Type B pancreatic cell (in vitro differentiated cells): ENCODE measurements around the gene MAP3K8. TPM values are rescaled to one million over a fixed set of nuclear protein-coding genes. Genes with fewer than 3 reads are reported as not detected.

Experiments used
- DNase-seq: peaks from one replicate; pipeline ENCODE4 v3.0.0; 2021; ENCODE audit warnings: mixed read lengths; ENCODE audit not compliant: unreplicated experiment; ENCODE audit errors: extremely low spot score
- H3K27ac Mint-ChIP-seq: 2 replicates; pipeline ENCODE4 v1.8.0; 2021; ENCODE audit warnings: mild to moderate bottlenecking, mixed read lengths
- H3K27me3 Mint-ChIP-seq: 2 replicates; pipeline ENCODE4 v1.8.0; 2021; ENCODE audit warnings: mixed read lengths
- H3K36me3 Mint-ChIP-seq: 2 replicates; pipeline ENCODE4 v1.8.0; 2021; ENCODE audit warnings: mixed read lengths
- H3K4me1 Mint-ChIP-seq: one replicate; pipeline ENCODE4 v1.8.0; 2021; ENCODE audit warnings: mixed read lengths; ENCODE audit not compliant: unreplicated experiment
- H3K4me3 Mint-ChIP-seq: 2 replicates; pipeline ENCODE4 v1.8.0; 2021; ENCODE audit warnings: mild to moderate bottlenecking, mixed read lengths
- H3K9me3 Mint-ChIP-seq: 2 replicates; pipeline ENCODE4 v1.8.0; 2021; ENCODE audit warnings: mixed read lengths
- CTCF ChIP-seq: fragments of 200-600 bp; sonication (generic); conservative IDR thresholded peaks from 2 replicates; pipeline ENCODE4 v1.5.0; 2021; ENCODE audit warnings: antibody characterized with exemption, mild to moderate bottlenecking
- total RNA-seq: library from RNA; stranded (reverse); gene quantifications from 2 replicates; pipeline ENCODE4 v1.2.1, GENCODE V29; 2021; ENCODE audit warnings: low replicate concordance

MAP3K8 gene
- total RNA-seq, 1 donor from 2014 or later: 22.6 TPM

DNA sequence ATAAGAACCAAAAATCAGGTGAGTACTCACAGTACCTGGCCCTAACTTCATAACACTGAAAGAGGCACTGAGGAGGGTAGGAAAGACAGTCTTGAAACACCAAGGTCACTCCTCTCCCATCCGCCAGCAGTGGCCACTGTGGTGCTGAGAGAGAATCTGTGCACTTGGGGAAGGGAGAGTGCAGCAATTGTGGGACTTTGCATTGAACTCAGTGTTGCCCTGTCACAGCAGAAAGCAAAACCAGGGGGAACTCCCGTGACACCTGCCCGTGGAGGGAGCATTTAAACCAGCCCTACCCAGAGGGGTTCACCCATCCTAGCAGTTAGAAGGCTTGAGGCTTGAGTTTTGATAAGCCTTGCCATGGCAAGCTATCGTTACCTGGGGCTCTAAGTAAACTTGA is 35.2 kb upstream of the MAP3K8 start:
- peaks cover 12% of the 10 kb centered on the region for H3K4me1 Mint-ChIP-seq
- no peak for TF ChIP-seq CTCF
- no peaks in the 10 kb centered on the region for H3K9me3 Mint-ChIP-seq
- no peak overlapping the region for H3K4me3 Mint-ChIP-seq
- H3K27me3 Mint-ChIP-seq: no peaks in the 10 kb centered on the region
- H3K36me3 Mint-ChIP-seq: no peaks in the 10 kb centered on the region
- H3K27ac Mint-ChIP-seq: no peak overlapping the region
- no peak for DNase-seq

DNA sequence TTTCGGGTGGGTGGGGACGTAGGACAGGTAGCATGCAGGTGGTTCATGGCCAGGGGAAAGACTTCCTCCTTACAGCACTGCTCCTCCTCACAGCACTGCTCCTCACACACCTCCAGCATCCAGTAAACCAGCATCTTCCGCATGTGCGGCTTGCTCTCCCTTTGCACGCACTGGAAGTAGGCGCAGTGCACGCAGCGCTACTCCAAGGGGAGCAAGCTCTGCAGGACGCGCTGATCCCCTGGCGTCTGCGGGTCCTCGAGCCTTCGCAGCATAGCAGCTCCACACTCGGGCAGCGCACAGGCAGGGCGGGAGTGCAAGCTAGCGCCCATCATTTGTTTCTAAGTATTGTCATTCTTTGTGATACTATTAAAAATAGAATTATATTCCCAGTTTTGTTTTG is 30.5 kb upstream of the MAP3K8 start:
- Mint-ChIP-seq H3K4me3 (no peak overlapping the region), H3K27me3 (no peaks in the 10 kb centered on the region), H3K27ac (no peak overlapping the region), H3K9me3 (peaks cover 7% of the 10 kb centered on the region), H3K4me1 (peaks cover under 1% of the 10 kb centered on the region), H3K36me3 (no peaks in the 10 kb centered on the region)
- no peak for TF ChIP-seq CTCF
- DNase-seq: no peak

- Mint-ChIP-seq H3K27me3 (no peaks in the 10 kb centered on the region), H3K4me3 (no peak overlapping the region), H3K36me3 (no peaks in the 10 kb centered on the region), H3K27ac (no peak overlapping the region), H3K9me3 (peaks cover 7% of the 10 kb centered on the region), H3K4me1 (no peaks in the 10 kb centered on the region)
- no peak for DNase-seq
- TF ChIP-seq CTCF: no peak
These were observed 29.4 kb upstream of the MAP3K8 start for GRCh38 chr10:30404540-30404939.

DNA sequence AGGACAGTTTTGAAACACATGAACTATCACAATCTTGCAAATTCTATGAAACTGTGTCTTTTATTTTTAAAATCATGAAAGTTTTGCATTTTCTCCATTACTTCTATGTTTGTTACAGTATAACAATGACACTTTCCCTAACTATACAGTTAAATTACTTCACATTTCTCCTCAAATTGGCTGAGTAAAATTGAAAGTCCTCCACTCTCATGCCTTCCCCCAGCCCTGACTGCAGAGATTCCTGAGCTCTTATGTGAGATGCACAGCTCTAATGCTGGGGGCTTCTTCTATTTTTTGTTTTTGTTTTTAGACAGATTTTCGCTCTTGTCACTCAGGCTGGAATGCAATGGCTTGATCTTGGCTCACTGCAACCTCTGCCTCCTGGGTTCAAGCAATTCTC is 22.7 kb upstream of the MAP3K8 start:
- H3K36me3 Mint-ChIP-seq: no peaks in the 10 kb centered on the region
- H3K27me3 Mint-ChIP-seq: no peaks in the 10 kb centered on the region
- H3K27ac Mint-ChIP-seq: no peak overlapping the region
- H3K4me3 Mint-ChIP-seq: no peak overlapping the region
- TF ChIP-seq CTCF: no peak
- H3K4me1 Mint-ChIP-seq: peaks cover 4% of the 10 kb centered on the region
- no peak for DNase-seq
- no peaks in the 10 kb centered on the region for H3K9me3 Mint-ChIP-seq

GRCh38 chr10:30412901-30413300 is 21.1 kb upstream of the MAP3K8 start:
- Mint-ChIP-seq H3K36me3 (no peaks in the 10 kb centered on the region), H3K4me1 (peaks cover 4% of the 10 kb centered on the region), H3K27ac (no peak overlapping the region), H3K27me3 (no peaks in the 10 kb centered on the region), H3K9me3 (no peaks in the 10 kb centered on the region), H3K4me3 (no peak overlapping the region)
- no peak for DNase-seq
- TF ChIP-seq CTCF: no peak

GRCh38 chr10:30413996-30414576 is 19.9 kb upstream of the MAP3K8 start:
- Mint-ChIP-seq H3K27ac (no peak overlapping the region), H3K4me3 (no peak overlapping the region), H3K4me1 (peaks cover 11% of the 10 kb centered on the region), H3K36me3 (no peaks in the 10 kb centered on the region), H3K9me3 (no peaks in the 10 kb centered on the region), H3K27me3 (no peaks in the 10 kb centered on the region)
- DNase-seq: no peak
- peak; percentile 81 for TF ChIP-seq CTCF
